ENCODE measurements around the gene ATPAF2. TPM values are rescaled to one million over a fixed set of nuclear protein-coding genes. Genes with fewer than 3 reads are reported as not detected.

The ATPAF2 gene
- total and polyA plus RNA-seq, 10 of the 15 experiments (the other 5 are each of a cell fraction or from before 2014, with no cell fraction given): 6.5 to 33.0 (median 26.5) TPM

DNA sequence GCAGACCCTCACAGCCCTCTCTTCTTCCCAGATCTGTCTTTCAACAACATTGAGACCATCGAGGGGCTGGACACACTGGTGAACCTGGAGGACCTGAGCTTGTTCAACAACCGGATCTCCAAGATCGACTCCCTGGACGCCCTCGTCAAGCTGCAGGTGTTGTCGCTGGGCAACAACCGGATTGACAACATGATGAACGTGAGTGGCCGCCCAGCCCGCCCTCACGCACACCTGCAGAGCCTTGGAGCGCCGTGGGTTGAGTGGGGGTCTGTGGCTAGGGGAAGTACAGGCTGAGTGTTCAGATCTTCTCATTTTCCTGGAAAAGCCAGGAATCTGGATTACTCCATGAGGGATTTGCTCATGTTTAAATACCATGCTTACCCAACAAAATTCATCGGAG lies 51.1 kb downstream of the ATPAF2 start:
- no peak overlapping the region for H3K27ac ChIP-seq (ENCODE audit: control insufficient read depth, insufficient read depth)
- no peak for TF ChIP-seq MYB (IDR thresholded peaks at IDR 0.05; ENCODE audit: borderline replicate concordance, low read depth, low read length)
- no peak for TF ChIP-seq USF1 (IDR thresholded peaks at IDR 0.05; ENCODE audit: borderline replicate concordance, extremely low read length, insufficient read depth, low read depth, low read length)
- TF ChIP-seq NFYA (IDR thresholded peaks at IDR 0.05; ENCODE audit: borderline replicate concordance, low read depth, low read length): no peak
- no peak for TF ChIP-seq NR2F1 (conservative IDR thresholded peaks at IDR 0.05)
- no peak for TF ChIP-seq CBX5 (IDR thresholded peaks at IDR 0.05; ENCODE audit: low read depth)
- TF ChIP-seq FOXM1 (IDR thresholded peaks at IDR 0.05; ENCODE audit: low read depth, low read length): no peak
- no peak for TF ChIP-seq CEBPZ (IDR thresholded peaks at IDR 0.05; ENCODE audit: low read depth, low read length)
- TF ChIP-seq BCL11A (IDR thresholded peaks at IDR 0.05; ENCODE audit: low read depth, low read length): no peak
- no peak for TF ChIP-seq TCF3 (IDR thresholded peaks at IDR 0.05; ENCODE audit: borderline replicate concordance, insufficient read depth, low read depth, low read length)
- no TSS peak for BruUV-seq (replicated peaks)

More for the DNA sequence above, 51.1 kb downstream of the ATPAF2 start:
- ChIA-PET RAD21 (ENCODE audit: unreplicated experiment) (interaction anchor here (0.9 kb wide), 1 partner anchor 44 kb away, joined by 3 read pairs; no protein-coding TSS in a partner anchor), SMC1A (ENCODE audit: uncharacterized antibody, unreplicated experiment) (no interaction called here), CTCF (interaction anchor here (3.6 kb wide), 1 partner anchor 45 kb away, joined by 36 read pairs; no protein-coding TSS in a partner anchor), POLR2A (no interaction called here)
- in situ Hi-C loops (cut with MboI) (no loop called here), intact Hi-C loops (cut with micrococcal nuclease; ENCODE audit: unreplicated experiment) (no loop called here)
- no peak overlapping the region for H3K4me3 ChIP-seq
- 73% methylated on average over 14 of the region's 14 CpGs for WGBS (ENCODE audit: insufficient coverage, insufficient replicate concordance, low lambda C conversion rate, missing lambda C conversion rate)
- no peak overlapping the region for H3K9ac ChIP-seq (ENCODE audit: control insufficient read depth, insufficient read depth, low read length)
- H3K4me1 ChIP-seq (ENCODE audit: control insufficient read depth, insufficient read depth, low read length): no peaks in the 10 kb centered on the region; the same call in 1 of the 2 replicates
- no peaks in the 10 kb centered on the region; a peak in 1 of 4 replicates for H3K27me3 ChIP-seq (replicated peaks in 1 of 2; ENCODE audit: control insufficient read depth in 2 of 2, insufficient read depth in 2 of 2, low read length in 1 of 2)
- no peak overlapping the region for H2AFZ ChIP-seq (ENCODE audit: control insufficient read depth, low read depth, low read length)
- H4K20me1 ChIP-seq (ENCODE audit: control insufficient read depth, insufficient read depth): no peaks in the 10 kb centered on the region
- ATAC-seq (no peak), DNase-seq (ENCODE audit: low read depth, low spot score) (no peak), FAIRE-seq (no peak)
- no peaks in the 10 kb centered on the region for H3K36me3 ChIP-seq (ENCODE audit: control insufficient read depth in 2 of 2, insufficient read depth in 2 of 2, low read length in 1 of 2)
- no peak overlapping the region for H3K4me2 ChIP-seq (ENCODE audit: control insufficient read depth, insufficient read depth)
- H3K79me2 ChIP-seq (ENCODE audit: control insufficient read depth, insufficient read depth, low read length): no peaks in the 10 kb centered on the region
- H3K9me3 ChIP-seq (replicated peaks; ENCODE audit: control insufficient read depth, insufficient read depth, low read length): no peaks in the 10 kb centered on the region
